Ascending aorta (tissue), 2 donors: Measurements from ENCODE around the gene ENOX1. TPM values are rescaled to one million over a fixed set of nuclear protein-coding genes. Genes with fewer than 3 reads are reported as not detected.

ENCODE experiments used
- DNase-seq, 2 donors: peaks; one replicate each; pipeline ENCODE4 v3.0.0-alpha.2; 2019; ENCODE audit warnings: low spot score in 2 of 2
- H3K27ac ChIP-seq, 2 donors: fragments of 200-600 bp; sonication (generic); one replicate each; pipeline ENCODE4 v1.5.1; 2016 to 2017; ENCODE audit warnings: mild to moderate bottlenecking in 1 of 2
- H3K27me3 ChIP-seq: fragments of 200-600 bp; sonication (generic); one replicate; pipeline ENCODE4 v1.5.1; 2017
- H3K36me3 ChIP-seq, 2 donors: fragments of 200-600 bp; sonication (generic); one replicate each; pipeline ENCODE4 v1.5.1; 2016
- H3K4me1 ChIP-seq, 2 donors: fragments of 200-600 bp; sonication (generic); one replicate each; pipeline ENCODE4 v1.5.1; 2016 to 2017; ENCODE audit warnings: mild to moderate bottlenecking in 1 of 2
- H3K4me3 ChIP-seq, 2 donors: fragments of 200-600 bp; sonication (generic); one replicate each; pipeline ENCODE4 v1.5.1; 2016 to 2017; ENCODE audit warnings: mild to moderate bottlenecking in 1 of 2
- H3K9me3 ChIP-seq, 2 donors: fragments of 200-600 bp; sonication (generic); one replicate each; pipeline ENCODE4 v1.5.1; 2016
- CTCF ChIP-seq, 3 experiments: fragments of 200-600 bp in 2 of 3; fragments of 450-650 bp in 1 of 3; sonication (generic) in 2 of 3; IDR thresholded peaks; one replicate each; pipeline ENCODE4 v1.5.1; 2016 to 2019; ENCODE audit warnings: antibody characterized with exemption in 3 of 3, mild to moderate bottlenecking in 1 of 3, moderate library complexity in 1 of 3
- intact Hi-C: fragments of 100-400 bp; cut with DNase I; formaldehyde crosslinking; loops from one replicate; pipeline ENCODE4 v1.15.1; 2023
- total RNA-seq: library from RNA; depleted of rRNA; stranded (reverse); fragments of >200 nt; gene quantifications from one replicate; pipeline ENCODE4 v1.1.0, GENCODE V29; 2016

ENOX1 gene
- total RNA-seq, 1 donor from 2014 or later, result 0.21 TPM

GRCh38 chr13:43295825-43296564, 490.8 kb downstream of the ENOX1 start:
- TF ChIP-seq CTCF (IDR thresholded peaks at IDR 0.05), result no peak
- Histone ChIP-seq H3K36me3 (no peaks in the 10 kb centered on the region), H3K4me1 (no peaks in the 10 kb centered on the region), H3K27ac (no peak overlapping the region), H3K9me3 (no peaks in the 10 kb centered on the region), H3K27me3 (no peaks in the 10 kb centered on the region), H3K4me3 (no peak overlapping the region)
- intact Hi-C loops, result no loop called here
- DNase-seq, result no peak

- H3K9me3 ChIP-seq, result no peaks in the 10 kb centered on the region
- no peak for DNase-seq
- H3K36me3 ChIP-seq, result no peaks in the 10 kb centered on the region
- H3K4me1 ChIP-seq, result no peaks in the 10 kb centered on the region
- H3K4me3 ChIP-seq, result no peak overlapping the region
- intact Hi-C loops, result no loop called here
- TF ChIP-seq CTCF (IDR thresholded peaks at IDR 0.05), result no peak
- H3K27me3 ChIP-seq, result no peaks in the 10 kb centered on the region
- no peak overlapping the region for H3K27ac ChIP-seq
Observed at GRCh38 chr13:43295321-43295720, 491.5 kb downstream of the ENOX1 start.

GRCh38 chr13:43294412-43294811, 492.4 kb downstream of the ENOX1 start:
- intact Hi-C loops, result no loop called here
- no peak for TF ChIP-seq CTCF (IDR thresholded peaks at IDR 0.05)
- Histone ChIP-seq H3K27me3 (no peaks in the 10 kb centered on the region), H3K9me3 (no peaks in the 10 kb centered on the region), H3K4me1 (no peaks in the 10 kb centered on the region), H3K27ac (no peak overlapping the region), H3K4me3 (no peak overlapping the region), H3K36me3 (no peaks in the 10 kb centered on the region)
- no peak for DNase-seq

- intact Hi-C loops, result no loop called here
- H3K27me3 ChIP-seq, result no peaks in the 10 kb centered on the region
- no peak overlapping the region for H3K4me3 ChIP-seq
- no peaks in the 10 kb centered on the region for H3K4me1 ChIP-seq
- H3K9me3 ChIP-seq, result no peaks in the 10 kb centered on the region
- H3K27ac ChIP-seq, result no peak overlapping the region
- no peak for TF ChIP-seq CTCF (IDR thresholded peaks at IDR 0.05)
- no peak for DNase-seq
- H3K36me3 ChIP-seq, result no peaks in the 10 kb centered on the region
Observed at GRCh38 chr13:43293986-43294385, 492.8 kb downstream of the ENOX1 start.

GRCh38 chr13:43293561-43293960, 493.2 kb downstream of the ENOX1 start:
- no peak for DNase-seq
- no peaks in the 10 kb centered on the region for H3K4me1 ChIP-seq
- no peaks in the 10 kb centered on the region for H3K36me3 ChIP-seq
- no peak overlapping the region for H3K27ac ChIP-seq
- intact Hi-C loops, result no loop called here
- no peak overlapping the region for H3K4me3 ChIP-seq
- no peak for TF ChIP-seq CTCF (IDR thresholded peaks at IDR 0.05)
- H3K9me3 ChIP-seq, result no peaks in the 10 kb centered on the region
- H3K27me3 ChIP-seq, result no peaks in the 10 kb centered on the region

- Histone ChIP-seq H3K9me3 (no peaks in the 10 kb centered on the region), H3K27ac (no peak overlapping the region), H3K27me3 (no peaks in the 10 kb centered on the region), H3K36me3 (no peaks in the 10 kb centered on the region), H3K4me3 (no peak overlapping the region), H3K4me1 (no peaks in the 10 kb centered on the region)
- DNase-seq, result no peak
- no peak for TF ChIP-seq CTCF (IDR thresholded peaks at IDR 0.05)
- intact Hi-C loops, result no loop called here
Observed at GRCh38 chr13:43293008-43293407, 493.8 kb downstream of the ENOX1 start.
